ENCODE results near the gene OR51B6. TPM values are rescaled to one million over a fixed set of nuclear protein-coding genes. Genes with fewer than 3 reads are reported as not detected.

OR51B6 gene
- total RNA-seq, 1 experiment from 2014 or later: not detected

GRCh38 chr11:5303626-5304025 lies 47.7 kb upstream of the OR51B6 start:
- Histone ChIP-seq H4K20me1 (ENCODE audit: insufficient read depth) (no peaks in the 10 kb centered on the region), H3K9me3 (ENCODE audit: control insufficient read depth in 1 of 2, insufficient read depth in 1 of 2, low read depth in 1 of 2, low read length in 2 of 2) (no peaks in the 10 kb centered on the region), H3K79me2 (ENCODE audit: insufficient read depth, low read length) (no peaks in the 10 kb centered on the region), H2AFZ (ENCODE audit: low read depth, low read length, poor library complexity, severe bottlenecking) (no peak overlapping the region), H3K9me2 (ENCODE audit: insufficient read depth) (no peaks in the 10 kb centered on the region), H3K36me3 (ENCODE audit: control insufficient read depth in 1 of 2, insufficient read depth in 2 of 2, low read length in 2 of 2) (peaks cover 7 to 25% of the 10 kb centered on the region in 2 experiments; a peak in 2 of 4 replicates), H3K4me3 (replicated peaks in 1 of 2; ENCODE audit: low read depth in 1 of 2, low read length in 2 of 2) (no peak overlapping the region), H3K9ac (ENCODE audit: low read length) (no peak overlapping the region), H3K4me1 (ENCODE audit: control insufficient read depth in 1 of 2, insufficient read depth in 2 of 2, low read length in 2 of 2) (no peaks in the 10 kb centered on the region), H3K27ac (ENCODE audit: low read depth, low read length) (no peak overlapping the region), H3K27me3 (ENCODE audit: insufficient read depth, low read length) (no peaks in the 10 kb centered on the region), H3K4me2 (ENCODE audit: low read length) (no peak overlapping the region)
- no peak for DNase-seq (ENCODE audit: low read depth, low spot score)
- intact Hi-C loops (cut with micrococcal nuclease): no loop called here
- POLR2A ChIA-PET: no interaction called here
- RAD21 ChIA-PET (ENCODE audit: low non-redundant PET in 1 of 2, low total read pairs in 2 of 2, uncharacterized antibody in 2 of 2, unreplicated experiment in 2 of 2): no interaction called here
- TF ChIP-seq YY1 (IDR thresholded peaks at IDR 0.05; ENCODE audit: extremely low read depth, insufficient replicate concordance, low read depth, low read length) (no peak), FOSL1 (IDR thresholded peaks at IDR 0.05; ENCODE audit: low read depth) (no peak), JUND (IDR thresholded peaks at IDR 0.05) (no peak), SRF (IDR thresholded peaks at IDR 0.05; ENCODE audit: low read depth) (no peak), ATF3 (IDR thresholded peaks at IDR 0.05) (no peak), ZNF274 (IDR thresholded peaks at IDR 0.05; ENCODE audit: low read depth, low read length) (no peak), TCF7L2 (IDR thresholded peaks at IDR 0.05; ENCODE audit: borderline replicate concordance, extremely low read depth, insufficient read depth, insufficient read length) (no peak), CBX3 (IDR thresholded peaks at IDR 0.05; ENCODE audit: low read depth) (no peak), EZH2phosphoT487 (IDR thresholded peaks at IDR 0.05; ENCODE audit: borderline replicate concordance) (no peak), REST (IDR thresholded peaks at IDR 0.05; ENCODE audit: low read depth) (no peak), CTCF (IDR thresholded peaks at IDR 0.05 in 2 of 3, conservative IDR thresholded peaks at IDR 0.05 in 1 of 3; ENCODE audit: borderline replicate concordance in 1 of 3, insufficient read depth in 1 of 3, low read depth in 2 of 3, low read length in 2 of 3) (no peak), ELF1 (IDR thresholded peaks at IDR 0.05; ENCODE audit: borderline replicate concordance, low read depth) (no peak), RAD21 (IDR thresholded peaks at IDR 0.05; ENCODE audit: low read depth) (no peak), EGR1 (IDR thresholded peaks at IDR 0.05; ENCODE audit: low read depth) (no peak), MAX (IDR thresholded peaks at IDR 0.05) (no peak), CEBPB (IDR thresholded peaks at IDR 0.05; ENCODE audit: low read depth) (no peak), ZBTB33 (IDR thresholded peaks at IDR 0.05; ENCODE audit: extremely low read depth, insufficient replicate concordance, low read length) (no peak), EZH2 (IDR thresholded peaks at IDR 0.05) (no peak), POLR2AphosphoS5 (IDR thresholded peaks at IDR 0.05; ENCODE audit: low read depth, low read length) (no peak; the same call in 1 of the 2 replicates), POLR2A (IDR thresholded peaks at IDR 0.05; ENCODE audit: borderline replicate concordance, extremely low read depth, insufficient read depth, insufficient read length) (no peak)
- BruUV-seq (replicated peaks): no TSS peak
- ATAC-seq: no peak
- CTCF ChIA-PET: no interaction called here
